OCI-LY7 (cell line): ENCODE results near the gene RAD51B.

Experiments
- EZH2phosphoT487 ChIP-seq: fragments of 200-600 bp; sonication (generic); IDR thresholded peaks from 2 replicates; pipeline ENCODE4 v1.6.1; 2018; ENCODE audit warnings: low read depth, borderline replicate concordance, mild to moderate bottlenecking, mixed run types, antibody characterized with exemption, low read length, moderate library complexity, mixed read lengths
- TF ChIP-seq, protein P1 (sequence below): fragments of 200-600 bp; sonication (generic); conservative IDR thresholded peaks from 2 replicates; pipeline ENCODE4 v1.5.1; 2014; ENCODE audit warnings: mild to moderate bottlenecking, antibody characterized with exemption, low read length, moderate library complexity, mixed read lengths

DNA sequence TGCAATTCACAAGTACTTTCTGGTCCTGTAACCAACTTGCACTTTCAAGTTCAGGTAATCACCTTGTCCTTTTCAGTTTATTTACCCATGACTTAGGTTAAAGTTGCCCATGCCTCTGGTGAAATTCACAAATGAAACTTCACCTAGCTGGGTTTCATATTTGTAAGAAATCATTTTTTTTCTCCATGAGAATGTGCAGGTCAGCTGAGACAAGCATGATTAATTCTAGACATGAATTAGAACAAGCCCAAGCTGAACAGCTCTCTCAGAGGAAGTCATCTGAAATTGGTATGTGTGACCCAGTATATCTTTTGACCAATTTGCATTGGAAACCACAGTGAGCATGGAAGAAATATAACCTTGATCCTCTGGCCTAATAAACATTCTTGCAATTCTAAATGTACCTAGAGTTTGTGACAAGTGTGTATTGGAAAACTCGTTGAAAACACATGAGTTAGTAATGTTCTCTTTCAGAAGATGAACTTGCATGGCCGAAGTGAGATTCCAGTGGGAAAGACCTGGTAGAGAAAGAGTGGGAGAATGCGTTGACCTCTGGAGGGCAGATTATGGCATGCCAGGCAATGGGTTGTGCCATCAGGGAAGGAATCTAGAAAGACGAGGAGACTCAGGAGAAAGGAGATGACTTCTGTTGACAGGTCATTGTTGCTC is 486.8 kb downstream of the RAD51B start:
- TF ChIP-seq, protein P1, sequence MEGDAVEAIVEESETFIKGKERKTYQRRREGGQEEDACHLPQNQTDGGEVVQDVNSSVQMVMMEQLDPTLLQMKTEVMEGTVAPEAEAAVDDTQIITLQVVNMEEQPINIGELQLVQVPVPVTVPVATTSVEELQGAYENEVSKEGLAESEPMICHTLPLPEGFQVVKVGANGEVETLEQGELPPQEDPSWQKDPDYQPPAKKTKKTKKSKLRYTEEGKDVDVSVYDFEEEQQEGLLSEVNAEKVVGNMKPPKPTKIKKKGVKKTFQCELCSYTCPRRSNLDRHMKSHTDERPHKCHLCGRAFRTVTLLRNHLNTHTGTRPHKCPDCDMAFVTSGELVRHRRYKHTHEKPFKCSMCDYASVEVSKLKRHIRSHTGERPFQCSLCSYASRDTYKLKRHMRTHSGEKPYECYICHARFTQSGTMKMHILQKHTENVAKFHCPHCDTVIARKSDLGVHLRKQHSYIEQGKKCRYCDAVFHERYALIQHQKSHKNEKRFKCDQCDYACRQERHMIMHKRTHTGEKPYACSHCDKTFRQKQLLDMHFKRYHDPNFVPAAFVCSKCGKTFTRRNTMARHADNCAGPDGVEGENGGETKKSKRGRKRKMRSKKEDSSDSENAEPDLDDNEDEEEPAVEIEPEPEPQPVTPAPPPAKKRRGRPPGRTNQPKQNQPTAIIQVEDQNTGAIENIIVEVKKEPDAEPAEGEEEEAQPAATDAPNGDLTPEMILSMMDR = no peak
- no peak for TF ChIP-seq EZH2phosphoT487
